HEK293T (cell line): ENCODE measurements around the gene ZNF75A.

ENCODE experiments used
- ARNT ChIP-seq: fragments of 450-650 bp; IDR thresholded peaks from 2 replicates; pipeline ENCODE4 v1.6.1; 2017; ENCODE audit warnings: mild to moderate bottlenecking
- CTBP1 ChIP-seq: fragments of 450-650 bp; IDR thresholded peaks from 2 replicates; pipeline ENCODE4 v1.6.1; 2016; ENCODE audit warnings: borderline replicate concordance
- ELF4 ChIP-seq: fragments of 450-650 bp; IDR thresholded peaks from 2 replicates; pipeline ENCODE4 v1.6.1; 2017; ENCODE audit warnings: antibody characterized with exemption
- FOXA1 ChIP-seq: fragments of 450-650 bp; IDR thresholded peaks from 2 replicates; pipeline ENCODE4 v1.6.1; 2016; ENCODE audit warnings: mild to moderate bottlenecking
- FOXK2 ChIP-seq: fragments of 450-650 bp; IDR thresholded peaks from 2 replicates; pipeline ENCODE4 v1.6.1; 2016; ENCODE audit warnings: mild to moderate bottlenecking
- FOXM1 ChIP-seq: fragments of 450-650 bp; IDR thresholded peaks from 2 replicates; pipeline ENCODE4 v1.6.1; 2017; ENCODE audit warnings: mild to moderate bottlenecking, borderline replicate concordance
- L3MBTL2 ChIP-seq: fragments of 450-650 bp; conservative IDR thresholded peaks from 2 replicates; pipeline ENCODE4 v1.6.1; 2016; ENCODE audit warnings: mild to moderate bottlenecking
- LEF1 ChIP-seq: fragments of 450-650 bp; IDR thresholded peaks from 2 replicates; pipeline ENCODE4 v1.6.1; 2017; ENCODE audit warnings: mild to moderate bottlenecking, borderline replicate concordance
- NFRKB ChIP-seq: fragments of 450-650 bp; IDR thresholded peaks from 2 replicates; pipeline ENCODE4 v1.6.1; 2016; ENCODE audit warnings: mild to moderate bottlenecking, moderate library complexity
- PKNOX1 ChIP-seq: fragments of 450-650 bp; IDR thresholded peaks from 2 replicates; pipeline ENCODE4 v1.6.1; 2016
- SUZ12 ChIP-seq: fragments of 450-650 bp; IDR thresholded peaks from 2 replicates; pipeline ENCODE4 v1.6.1; 2016; ENCODE audit warnings: mild to moderate bottlenecking
- ZNF384 ChIP-seq: fragments of 450-650 bp; IDR thresholded peaks from 2 replicates; pipeline ENCODE4 v1.6.1; 2016

- TF ChIP-seq PKNOX1 = no peak
- TF ChIP-seq ELF4 = no peak
- TF ChIP-seq CTBP1 = no peak
- no peak for TF ChIP-seq ZNF384
- TF ChIP-seq FOXK2 = no peak
- TF ChIP-seq FOXM1 = no peak
- TF ChIP-seq NFRKB = no peak
- TF ChIP-seq FOXA1 = no peak
- TF ChIP-seq ARNT = no peak
- TF ChIP-seq SUZ12 = no peak
- TF ChIP-seq L3MBTL2 = no peak
- TF ChIP-seq LEF1 = no peak
Measured at GRCh38 chr16:3356118-3356517, 50.8 kb downstream of the ZNF75A start.
